Activated naive CD8-positive, alpha-beta T cell treated with anti-CD3 and anti-CD28 coated beads, Interleukin-2, amount 10 ng/mL, durations not matched to agents 7 days and 5 days (primary cell): ENCODE data around the gene ATP4B. TPM values are rescaled to one million over a fixed set of nuclear protein-coding genes. Genes with fewer than 3 reads are reported as not detected.
"Not testable (repeated sequence)": the region's sequence is repeated elsewhere in the genome, so short reads cannot be mapped to it uniquely, and the experiment has no call there.

Experiments
- ATAC-seq: fragments of 150-1000 bp; cut with Tn5 transposase; one replicate; pipeline ENCODE4 v1.10.0; 2021; ENCODE audit warnings: low read depth, moderate library complexity
- POLR2A ChIA-PET: fragments of 350-600 bp; sonication (Branson Sonifier 250); formaldehyde crosslinking; loops from one replicate; lab custom pipeline; 2021; ENCODE audit warnings: antibody characterized with exemption; lab: Charles Lee
- DNase-seq: peaks from one replicate; pipeline ENCODE4 v3.0.0; 2021
- H3K27ac Mint-ChIP-seq: one replicate; pipeline ENCODE4 v1.8.0; 2022; ENCODE audit warnings: mild to moderate bottlenecking, mixed read lengths
- H3K27me3 Mint-ChIP-seq: one replicate; pipeline ENCODE4 v1.8.0; 2022; ENCODE audit warnings: mild to moderate bottlenecking, moderate library complexity, mixed read lengths
- H3K36me3 Mint-ChIP-seq: one replicate; pipeline ENCODE4 v1.8.0; 2021; ENCODE audit warnings: mild to moderate bottlenecking, mixed read lengths
- H3K4me1 Mint-ChIP-seq: one replicate; pipeline ENCODE4 v1.8.0; 2021; ENCODE audit warnings: mixed read lengths
- H3K4me3 Mint-ChIP-seq: one replicate; pipeline ENCODE4 v1.8.0; 2022; ENCODE audit warnings: mild to moderate bottlenecking, moderate library complexity, mixed read lengths
- H3K9me3 Mint-ChIP-seq: one replicate; pipeline ENCODE4 v1.8.0; 2021; ENCODE audit warnings: mixed read lengths
- total RNA-seq, 2 experiments: library from RNA; stranded (reverse); gene quantifications; one replicate each; pipeline ENCODE4 v1.2.3, GENCODE V29; 2021

ATP4B gene
- total RNA-seq, 2 experiments from 2014 or later: not detected

- H3K27ac Mint-ChIP-seq: no peak overlapping the region
- H3K4me3 Mint-ChIP-seq: no peak overlapping the region
- H3K27me3 Mint-ChIP-seq: no peaks in the 10 kb centered on the region
- no peak for DNase-seq
- peaks cover 6% of the 10 kb centered on the region for H3K4me1 Mint-ChIP-seq
- ATAC-seq: no peak
- H3K36me3 Mint-ChIP-seq: peaks cover 20% of the 10 kb centered on the region
- H3K9me3 Mint-ChIP-seq: no peaks in the 10 kb centered on the region
- POLR2A ChIA-PET: no interaction called here
Observed at GRCh38 chr13:113630804-113631203, 27.2 kb downstream of the ATP4B start.

DNA sequence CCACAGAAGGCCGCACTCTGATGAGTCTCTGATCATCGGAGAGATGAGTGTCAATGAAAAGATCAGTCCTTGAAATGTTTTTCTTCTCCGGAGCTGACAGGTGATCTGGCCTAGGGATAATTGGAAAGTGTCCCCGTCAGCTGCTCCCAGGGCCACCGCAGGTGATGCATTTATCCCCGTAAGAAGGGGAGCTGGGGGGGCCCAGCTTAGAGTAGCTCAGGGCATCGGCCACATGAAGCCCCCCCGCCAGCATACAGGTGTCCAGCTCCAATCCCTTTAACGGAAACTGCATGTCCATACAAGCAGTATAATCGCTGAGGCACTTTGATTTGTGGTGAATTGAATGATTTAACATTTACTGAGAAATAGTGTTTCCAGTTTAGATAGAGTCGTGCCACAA, 27.7 kb downstream of the ATP4B start:
- Mint-ChIP-seq H3K36me3 (peaks cover 20% of the 10 kb centered on the region), H3K4me3 (no peak overlapping the region), H3K9me3 (no peaks in the 10 kb centered on the region), H3K27ac (no peak overlapping the region), H3K27me3 (no peaks in the 10 kb centered on the region), H3K4me1 (peaks cover 6% of the 10 kb centered on the region)
- DNase-seq: no peak
- POLR2A ChIA-PET: no interaction called here
- no peak for ATAC-seq

GRCh38 chr13:113629866-113630265, 28.1 kb downstream of the ATP4B start:
- no peak for DNase-seq
- no peaks in the 10 kb centered on the region for H3K9me3 Mint-ChIP-seq
- POLR2A ChIA-PET: no interaction called here
- H3K27me3 Mint-ChIP-seq: no peaks in the 10 kb centered on the region
- H3K4me3 Mint-ChIP-seq: no peak overlapping the region
- H3K4me1 Mint-ChIP-seq: peaks cover 6% of the 10 kb centered on the region
- no peak for ATAC-seq
- H3K27ac Mint-ChIP-seq: no peak overlapping the region
- peaks cover 20% of the 10 kb centered on the region for H3K36me3 Mint-ChIP-seq

- no peaks in the 10 kb centered on the region for H3K4me1 Mint-ChIP-seq
- POLR2A ChIA-PET: no interaction called here
- ATAC-seq: no peak
- no peak for DNase-seq
- no peak overlapping the region for H3K27ac Mint-ChIP-seq
- no peak overlapping the region for H3K4me3 Mint-ChIP-seq
- no peaks in the 10 kb centered on the region for H3K9me3 Mint-ChIP-seq
- H3K36me3 Mint-ChIP-seq: peaks cover 20% of the 10 kb centered on the region
- H3K27me3 Mint-ChIP-seq: no peaks in the 10 kb centered on the region
Observed at GRCh38 chr13:113628291-113629270, 29.4 kb downstream of the ATP4B start.

GRCh38 chr13:113627136-113627535, 30.9 kb downstream of the ATP4B start:
- no peaks in the 10 kb centered on the region for H3K4me1 Mint-ChIP-seq
- H3K36me3 Mint-ChIP-seq: peaks cover 25% of the 10 kb centered on the region
- no peaks in the 10 kb centered on the region for H3K27me3 Mint-ChIP-seq
- H3K27ac Mint-ChIP-seq: no peak overlapping the region
- H3K9me3 Mint-ChIP-seq: no peaks in the 10 kb centered on the region
- POLR2A ChIA-PET: no interaction called here
- H3K4me3 Mint-ChIP-seq: no peak overlapping the region
- DNase-seq: no peak
- ATAC-seq: no peak

- no peaks in the 10 kb centered on the region for H3K27me3 Mint-ChIP-seq
- no peaks in the 10 kb centered on the region for H3K4me1 Mint-ChIP-seq
- H3K27ac Mint-ChIP-seq: no peak overlapping the region
- POLR2A ChIA-PET: no interaction called here
- ATAC-seq: no peak
- peaks cover 23% of the 10 kb centered on the region for H3K36me3 Mint-ChIP-seq
- H3K9me3 Mint-ChIP-seq: no peaks in the 10 kb centered on the region
- H3K4me3 Mint-ChIP-seq: no peak overlapping the region
- DNase-seq: no peak
Observed at GRCh38 chr13:113625965-113626721, 31.9 kb downstream of the ATP4B start.

DNA sequence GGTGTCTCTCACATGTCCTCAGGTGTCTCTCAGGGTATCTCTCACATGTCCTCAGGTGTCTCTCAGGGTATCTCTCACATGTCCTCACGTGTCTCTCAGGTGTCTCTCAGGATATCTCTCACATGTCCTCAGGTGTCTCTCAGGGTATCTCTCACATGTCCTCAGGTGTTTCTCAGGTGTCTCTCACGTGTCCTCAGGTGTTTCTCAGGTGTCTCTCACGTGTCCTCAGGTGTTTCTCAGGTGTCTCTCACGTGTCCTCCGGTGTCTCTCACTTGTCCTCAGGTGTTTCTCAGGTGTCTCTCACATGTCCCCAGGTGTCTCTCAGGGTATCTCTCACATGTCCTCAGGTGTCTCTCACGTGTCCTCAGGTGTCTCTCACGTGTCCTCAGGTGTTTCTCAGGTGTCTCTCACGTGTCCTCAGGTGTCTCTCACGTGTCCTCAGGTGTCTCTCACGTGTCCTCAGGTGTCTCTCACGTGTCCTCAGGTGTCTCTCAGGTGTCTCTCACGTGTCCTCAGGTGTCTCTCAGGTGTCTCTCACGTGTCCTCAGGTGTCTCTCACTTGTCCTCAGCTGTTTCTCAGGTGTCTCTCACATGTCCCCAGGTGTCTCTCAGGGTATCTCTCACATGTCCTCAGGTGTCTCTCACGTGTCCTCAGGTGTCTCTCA, 33.2 kb downstream of the ATP4B start:
- peaks cover 23% of the 10 kb centered on the region for H3K36me3 Mint-ChIP-seq
- POLR2A ChIA-PET, H3K27ac Mint-ChIP-seq, H3K9me3 Mint-ChIP-seq, ATAC-seq, H3K4me3 Mint-ChIP-seq, H3K27me3 Mint-ChIP-seq, DNase-seq, H3K4me1 Mint-ChIP-seq: not testable (repeated sequence)

- Mint-ChIP-seq H3K4me3 (no peak overlapping the region), H3K27me3 (no peaks in the 10 kb centered on the region), H3K27ac (no peak overlapping the region), H3K4me1 (no peaks in the 10 kb centered on the region), H3K36me3 (peaks cover 23% of the 10 kb centered on the region), H3K9me3 (no peaks in the 10 kb centered on the region)
- POLR2A ChIA-PET: no interaction called here
- no peak for DNase-seq
- ATAC-seq: no peak
Observed at GRCh38 chr13:113624235-113624587, 33.8 kb downstream of the ATP4B start.

GRCh38 chr13:113623491-113624234, 34.3 kb downstream of the ATP4B start:
- Mint-ChIP-seq H3K4me1 (no peaks in the 10 kb centered on the region), H3K4me3 (no peak overlapping the region), H3K36me3 (peaks cover 23% of the 10 kb centered on the region), H3K27me3 (no peaks in the 10 kb centered on the region), H3K9me3 (no peaks in the 10 kb centered on the region), H3K27ac (no peak overlapping the region)
- ATAC-seq (no peak), DNase-seq (no peak)
- POLR2A ChIA-PET: no interaction called here

DNA sequence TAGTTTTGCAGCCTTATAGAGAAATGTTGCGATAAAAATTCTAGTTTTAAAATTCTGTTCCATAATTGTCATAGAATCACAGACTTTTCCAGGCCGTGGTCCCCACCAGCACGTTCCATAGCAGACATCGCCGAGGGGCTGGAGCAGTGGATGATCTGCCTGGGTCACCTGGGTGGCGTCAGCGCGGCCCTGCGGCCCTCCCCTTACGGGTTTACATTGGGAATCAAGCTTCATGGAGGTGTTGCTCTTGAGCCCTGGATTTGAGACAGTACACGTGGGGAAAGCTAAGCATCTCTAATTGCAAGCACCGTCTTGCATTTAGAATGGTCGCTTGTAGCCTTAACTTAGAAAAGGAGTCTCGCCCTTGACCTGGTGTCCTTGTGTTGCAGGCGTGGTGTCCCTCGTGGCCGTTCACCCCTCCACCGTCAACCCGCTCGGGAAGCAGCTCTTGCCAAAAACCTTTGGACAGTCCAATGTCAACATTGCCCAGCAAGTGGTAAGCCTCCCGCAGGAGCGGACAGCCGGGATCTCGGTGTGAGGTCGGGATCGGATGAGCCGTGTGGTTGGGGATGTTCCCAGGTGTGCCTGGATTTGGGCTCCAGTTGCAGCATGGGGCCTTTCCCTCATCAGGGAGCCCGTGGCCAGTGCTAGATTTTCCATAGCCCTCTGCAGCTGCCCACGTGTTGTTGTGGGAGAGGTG, 35.1 kb downstream of the ATP4B start:
- Mint-ChIP-seq H3K4me1 (no peaks in the 10 kb centered on the region), H3K27ac (no peak overlapping the region), H3K36me3 (peaks cover 23% of the 10 kb centered on the region), H3K4me3 (no peak overlapping the region), H3K9me3 (no peaks in the 10 kb centered on the region), H3K27me3 (no peaks in the 10 kb centered on the region)
- no peak for ATAC-seq
- POLR2A ChIA-PET: no interaction called here
- DNase-seq: no peak

DNA sequence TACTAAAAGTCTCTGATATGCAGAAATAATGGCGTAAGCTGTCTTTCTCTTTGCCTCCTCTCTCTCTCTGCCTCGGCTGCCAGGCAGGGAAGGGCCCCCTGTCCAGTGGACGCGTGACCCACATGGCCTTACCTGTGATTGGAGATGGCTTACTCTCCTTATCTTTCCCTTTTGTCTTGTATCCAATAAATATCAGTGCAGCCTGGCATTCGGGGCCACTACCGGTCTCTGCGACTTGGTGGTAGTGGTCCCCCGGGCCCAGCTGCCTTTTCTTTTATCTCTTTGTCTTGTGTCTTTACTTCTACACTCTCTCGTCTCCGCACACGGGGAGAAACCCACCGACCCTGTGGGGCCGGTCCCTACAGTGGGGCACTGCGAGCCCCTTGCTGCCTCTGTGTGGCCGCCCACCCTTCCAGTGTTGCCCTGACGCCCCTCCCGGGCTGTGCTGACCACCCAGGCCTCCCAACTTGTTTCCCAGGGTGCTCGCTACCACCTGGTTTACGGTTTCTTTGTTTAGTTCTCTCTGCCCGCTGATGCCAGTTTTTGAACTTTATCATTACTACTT, 35.9 kb downstream of the ATP4B start:
- H3K4me3 Mint-ChIP-seq, ATAC-seq, H3K9me3 Mint-ChIP-seq, DNase-seq, H3K27ac Mint-ChIP-seq, POLR2A ChIA-PET, H3K4me1 Mint-ChIP-seq, H3K27me3 Mint-ChIP-seq: not testable (repeated sequence)
- peaks cover 23% of the 10 kb centered on the region for H3K36me3 Mint-ChIP-seq

- peaks cover 23% of the 10 kb centered on the region for H3K36me3 Mint-ChIP-seq
- H3K27me3 Mint-ChIP-seq, DNase-seq, H3K27ac Mint-ChIP-seq, H3K4me1 Mint-ChIP-seq, H3K4me3 Mint-ChIP-seq, ATAC-seq, H3K9me3 Mint-ChIP-seq, POLR2A ChIA-PET: not testable (repeated sequence)
Observed at GRCh38 chr13:113621498-113621897, 36.5 kb downstream of the ATP4B start.
